Activated CD4-positive, CD25-positive, alpha-beta regulatory T cell treated with anti-CD3 and anti-CD28 coated beads, Interleukin-2, amount 50 U/mL, for 72 hours (primary cell): ENCODE data around the gene ERC2.

Experiments
- DNase-seq: peaks from one replicate; pipeline ENCODE4 v3.0.0; 2021

ERC2 gene

DNA sequence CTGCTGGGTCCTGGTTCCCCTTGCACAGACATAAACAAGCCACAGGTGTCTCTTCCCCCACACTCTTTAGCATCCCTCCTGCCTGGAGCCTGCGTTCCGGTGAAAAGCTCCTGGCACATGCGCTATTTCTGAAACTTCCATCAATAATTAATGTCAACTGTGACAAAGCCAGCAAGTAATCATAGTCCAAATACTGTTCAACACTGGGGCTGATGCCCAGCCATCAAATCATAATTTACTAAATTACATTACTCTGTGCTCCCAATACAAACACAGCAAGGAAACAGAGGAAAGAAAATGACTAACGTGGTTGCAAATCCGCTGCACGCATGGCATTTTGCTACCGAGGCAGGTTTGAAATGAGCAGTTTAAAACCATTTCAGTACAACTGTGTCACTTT, 294.7 kb downstream of the ERC2 start:
- DNase-seq, result no peak

GRCh38 chr3:56164436-56164835, 303.8 kb downstream of the ERC2 start:
- DNase-seq, result no peak

DNA sequence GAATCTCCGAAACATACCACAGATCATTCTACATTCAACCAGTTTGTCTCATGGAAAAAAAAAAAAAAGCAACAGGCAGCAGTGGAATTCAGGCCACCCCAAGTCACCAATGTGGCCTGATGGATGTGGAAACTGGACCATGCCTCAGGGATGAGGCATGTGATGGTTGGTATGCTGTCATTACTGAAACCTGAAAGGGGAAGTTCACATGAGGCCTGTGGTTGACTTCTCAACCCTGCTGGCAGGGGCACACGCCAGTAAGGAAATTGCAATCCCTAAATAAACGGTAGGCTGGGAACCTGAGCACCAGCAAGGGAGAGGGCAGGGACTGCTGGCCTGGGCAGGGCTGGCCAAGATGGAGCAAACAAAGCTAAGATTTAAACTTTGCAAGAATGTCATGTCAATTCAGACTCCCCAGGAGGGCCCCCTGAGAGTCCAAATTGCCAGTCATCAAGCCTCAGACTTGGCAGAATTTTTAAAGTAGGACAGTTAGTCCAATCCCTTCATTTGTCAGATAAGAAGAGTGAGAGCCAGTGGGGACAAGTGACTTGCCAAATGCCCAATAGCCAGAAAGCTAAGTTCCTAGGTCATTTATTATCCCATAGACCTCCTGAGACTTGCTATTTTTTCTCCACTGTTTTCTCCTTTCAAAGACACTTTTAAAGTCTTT, 310.4 kb downstream of the ERC2 start:
- DNase-seq, result no peak

DNA sequence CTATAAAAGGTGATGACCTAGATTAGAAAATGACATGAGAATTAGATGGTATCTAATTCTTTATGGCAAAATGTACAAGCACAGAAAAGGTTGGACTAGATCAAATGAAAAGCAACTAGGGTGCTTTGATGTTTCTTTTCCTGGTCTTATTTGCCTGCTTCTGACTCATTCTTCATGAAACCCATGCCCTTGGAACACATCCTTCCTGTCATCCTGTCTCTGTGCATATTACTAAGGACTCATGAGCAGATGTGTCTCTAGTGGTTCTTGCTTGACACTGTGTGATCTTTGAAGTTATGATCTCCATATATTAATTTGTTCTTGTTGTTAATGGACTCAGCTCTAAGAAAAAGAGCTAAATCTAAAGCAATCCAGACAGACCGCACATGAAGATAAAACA, 314.0 kb downstream of the ERC2 start:
- no peak for DNase-seq

GRCh38 chr3:56147354-56147753, 320.9 kb downstream of the ERC2 start:
- DNase-seq, result no peak

GRCh38 chr3:56145410-56145809, 322.9 kb downstream of the ERC2 start:
- DNase-seq, result no peak

DNA sequence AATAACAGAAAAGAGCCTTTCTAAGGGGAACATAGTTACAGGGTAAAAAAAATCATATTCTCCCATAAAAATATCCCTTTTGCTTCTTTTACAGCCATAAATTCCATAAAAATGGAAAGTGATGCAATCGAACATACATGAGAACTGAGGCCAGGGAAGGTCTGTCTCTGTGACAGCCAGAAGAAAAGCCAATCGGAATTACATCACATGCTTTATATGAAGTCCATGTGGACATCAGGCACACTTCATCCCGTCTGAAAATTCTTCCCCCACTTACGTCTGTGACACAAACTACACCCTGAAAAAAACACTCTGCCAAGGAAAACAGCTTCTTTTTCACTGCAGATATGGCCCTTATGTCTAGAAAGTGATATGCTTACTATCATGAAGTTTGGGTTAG, 323.5 kb downstream of the ERC2 start:
- no peak for DNase-seq

DNA sequence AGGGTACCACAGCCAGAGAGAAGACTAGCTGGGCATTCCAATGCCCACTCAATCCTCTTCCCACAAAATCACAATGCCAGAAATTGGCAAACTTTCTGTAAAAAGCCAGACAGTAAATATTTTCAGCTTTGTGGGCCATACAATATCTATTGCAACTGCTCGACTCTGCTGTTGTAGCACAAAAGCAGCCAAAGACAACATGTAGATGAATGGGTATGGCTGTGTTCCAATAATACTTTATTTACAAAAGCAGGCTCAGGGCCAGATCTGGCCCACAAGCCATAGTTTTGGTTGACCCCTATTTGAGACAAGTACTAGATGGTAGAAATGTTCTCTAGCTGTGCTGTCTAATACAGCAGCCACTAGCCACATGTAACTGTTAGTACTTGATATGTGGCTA, 330.9 kb downstream of the ERC2 start:
- no peak for DNase-seq

DNA sequence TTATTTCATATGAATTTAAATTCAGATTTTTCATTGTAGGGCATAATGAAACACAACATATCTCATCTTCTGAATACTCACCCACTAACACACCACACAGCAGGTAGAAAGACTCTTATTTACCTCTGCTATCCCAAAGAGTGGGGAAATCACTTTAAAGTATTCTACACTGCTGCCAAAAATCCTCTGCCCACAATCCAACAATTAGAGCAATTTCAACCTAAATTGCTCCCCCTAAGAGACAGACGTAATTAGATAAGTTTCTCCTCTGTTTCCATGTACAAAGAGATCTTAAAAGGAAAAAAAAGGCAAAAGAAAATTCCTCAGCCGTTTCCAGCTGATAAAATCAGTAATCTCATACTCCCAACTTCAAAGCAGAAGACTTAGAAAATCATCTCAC, 331.8 kb downstream of the ERC2 start:
- no peak for DNase-seq

DNA sequence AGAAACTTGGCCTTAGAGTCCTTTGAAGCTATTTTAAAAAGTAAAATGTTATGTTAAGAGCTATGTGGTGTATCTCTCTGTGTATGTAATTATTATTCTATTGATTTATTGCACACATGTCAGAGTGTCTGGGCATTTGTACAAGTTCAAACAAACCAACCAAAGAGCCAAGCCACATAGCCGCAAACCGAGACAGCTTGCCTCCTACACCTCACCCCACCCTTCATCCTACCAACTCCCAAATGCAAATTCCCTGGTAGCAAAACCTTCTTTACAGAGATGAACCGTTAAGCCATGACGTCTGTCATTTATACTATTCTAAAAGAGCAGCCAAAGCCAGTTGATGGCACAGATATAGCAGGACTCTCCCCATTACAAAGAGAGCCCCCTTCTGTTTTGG, 332.3 kb downstream of the ERC2 start:
- no peak for DNase-seq

- no peak for DNase-seq
Measured at GRCh38 chr3:56133423-56133822, 334.8 kb downstream of the ERC2 start.

GRCh38 chr3:56132762-56133161, 335.5 kb downstream of the ERC2 start:
- no peak for DNase-seq

GRCh38 chr3:56131974-56132590, 336.2 kb downstream of the ERC2 start:
- DNase-seq, result no peak

DNA sequence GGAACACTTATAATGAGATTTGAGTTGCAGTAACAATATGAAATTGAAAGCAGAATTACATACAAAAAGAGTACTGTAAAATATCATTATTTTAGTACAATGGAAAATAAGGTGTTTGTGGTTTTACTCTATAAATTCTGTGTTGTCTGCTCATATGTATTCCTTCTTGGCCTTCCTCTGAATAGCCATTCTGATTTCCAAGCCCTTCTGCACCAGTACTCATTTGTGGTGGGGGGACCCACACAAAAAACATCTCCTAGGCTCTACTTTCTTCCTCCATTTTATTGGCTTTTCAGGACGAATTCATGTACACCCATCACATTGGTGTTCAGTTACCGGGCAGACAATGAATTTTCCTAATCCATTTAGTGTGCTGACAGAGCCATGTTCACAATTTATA, 338.2 kb downstream of the ERC2 start:
- no peak for DNase-seq

GRCh38 chr3:56126632-56127031, 341.6 kb downstream of the ERC2 start:
- no peak for DNase-seq

- no peak for DNase-seq
Measured at GRCh38 chr3:56125358-56126005, 342.8 kb downstream of the ERC2 start.

DNA sequence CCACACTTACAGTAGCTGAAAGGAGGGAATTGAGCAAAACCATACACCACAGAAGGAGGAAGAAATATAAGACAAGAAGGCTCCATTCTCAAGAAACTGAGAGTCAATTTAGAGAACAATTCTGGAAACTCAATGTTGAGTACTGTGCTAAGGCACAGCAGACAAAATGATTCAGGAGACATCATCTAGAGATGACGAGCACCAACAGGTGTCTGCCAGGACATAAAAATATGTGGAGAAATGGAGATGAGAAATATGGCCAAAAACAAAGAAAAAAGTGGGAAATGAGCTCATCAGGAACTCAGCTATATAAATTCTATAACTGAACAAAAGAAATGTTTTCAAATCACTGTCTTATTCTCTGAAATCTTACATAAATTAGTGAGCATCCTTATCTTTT, 343.7 kb downstream of the ERC2 start:
- no peak for DNase-seq

DNA sequence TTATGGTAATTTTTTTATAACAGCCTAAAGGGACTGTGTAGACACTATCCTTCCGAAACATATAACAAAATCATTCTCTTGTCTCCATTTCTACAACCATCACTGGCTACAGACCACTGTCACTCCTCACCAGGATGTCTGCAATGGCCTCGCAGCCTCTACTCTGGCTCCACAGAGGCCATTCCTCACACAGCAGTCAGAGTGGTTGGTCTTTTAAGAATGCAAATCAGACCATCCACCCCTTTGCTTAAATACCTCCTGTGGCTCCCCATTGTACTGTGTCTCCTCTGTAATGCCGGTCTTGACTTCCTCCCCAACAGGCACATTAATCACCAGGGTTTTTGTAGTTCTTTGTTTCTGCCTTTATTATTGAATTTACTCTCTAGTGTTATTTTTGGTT, 344.8 kb downstream of the ERC2 start:
- no peak for DNase-seq

DNA sequence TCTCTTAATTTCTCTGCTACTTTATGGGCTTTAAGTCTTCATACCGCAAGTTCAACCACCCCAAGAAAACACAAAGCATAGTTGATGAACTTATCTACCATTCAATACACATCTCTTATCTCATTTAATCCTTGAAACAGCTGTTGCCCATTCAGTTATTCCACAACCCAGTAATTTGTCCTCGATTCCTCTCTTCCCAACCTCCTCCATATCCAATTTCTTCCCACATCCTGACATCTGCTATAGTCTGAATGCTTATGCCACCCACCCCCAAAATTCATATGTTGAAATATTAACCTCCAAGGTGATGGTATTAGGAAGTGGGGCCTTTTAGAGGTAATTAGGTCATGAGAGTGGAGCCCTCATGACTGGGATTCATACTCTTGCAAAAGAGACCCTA, 345.4 kb downstream of the ERC2 start:
- no peak for DNase-seq

GRCh38 chr3:56121716-56122115, 346.6 kb downstream of the ERC2 start:
- no peak for DNase-seq

DNA sequence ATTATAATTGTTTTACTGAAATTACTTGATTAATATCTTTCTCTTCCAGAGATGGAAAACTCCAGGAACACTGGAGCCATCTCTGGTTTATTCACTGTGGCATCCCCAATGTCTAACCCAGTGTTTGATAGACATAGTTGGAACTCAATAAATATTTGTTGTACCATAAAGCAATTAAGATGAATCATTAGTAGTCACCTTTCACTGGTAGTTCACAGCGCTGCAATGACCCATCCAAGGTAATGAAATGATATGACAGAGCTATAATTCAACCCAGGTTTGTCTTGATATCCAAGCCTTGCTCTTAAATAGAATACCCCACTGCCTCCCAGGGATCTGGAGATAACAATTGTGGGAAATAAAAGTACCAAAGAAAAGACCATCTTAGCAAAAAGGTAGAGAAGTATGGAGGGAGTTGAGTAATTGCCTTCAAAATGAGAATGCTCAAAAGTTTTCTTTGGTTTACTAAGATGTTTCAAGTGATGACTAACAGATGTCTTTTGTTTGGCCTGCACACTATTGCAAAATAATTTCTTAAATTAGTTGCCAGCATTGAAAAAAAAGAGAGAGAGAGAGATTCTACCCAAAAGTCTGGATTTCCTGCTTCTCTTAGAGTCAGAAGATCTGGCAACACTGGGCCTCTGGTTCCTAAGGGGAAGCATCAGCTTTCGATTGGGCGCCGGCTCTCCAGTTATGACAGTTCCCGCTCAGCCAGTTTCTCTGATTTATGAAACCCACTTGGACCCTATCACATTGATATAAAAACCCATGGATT, 348.5 kb downstream of the ERC2 start:
- DNase-seq, result no peak

- DNase-seq, result no peak
Measured at GRCh38 chr3:56118968-56119367, 349.3 kb downstream of the ERC2 start.

GRCh38 chr3:56115698-56116097, 352.6 kb downstream of the ERC2 start:
- no peak for DNase-seq

DNA sequence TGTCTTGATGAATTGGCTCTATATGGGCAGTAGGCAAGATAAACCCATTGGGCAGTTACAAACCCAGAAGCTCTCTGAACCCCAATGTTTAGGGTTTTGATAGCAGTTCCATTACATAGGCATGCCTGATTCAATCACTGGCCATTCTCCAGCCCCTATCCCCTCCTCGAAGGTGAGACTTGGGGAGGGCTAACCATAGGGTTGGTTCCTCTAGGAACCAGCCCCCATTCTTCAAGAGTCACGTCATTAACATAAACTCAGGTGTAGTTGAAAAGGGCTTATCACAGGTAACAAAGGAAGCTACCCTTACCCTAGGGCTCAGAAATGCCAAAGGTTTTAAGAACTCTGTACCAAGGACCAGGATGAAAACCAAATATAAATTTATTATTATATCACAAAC, 353.1 kb downstream of the ERC2 start:
- DNase-seq, result no peak
